Measurements from ENCODE around the gene SCRT2.
"Not testable (repeated sequence)": the region's sequence is repeated elsewhere in the genome, so short reads cannot be mapped to it uniquely, and the experiment has no call there.

SCRT2 gene

DNA sequence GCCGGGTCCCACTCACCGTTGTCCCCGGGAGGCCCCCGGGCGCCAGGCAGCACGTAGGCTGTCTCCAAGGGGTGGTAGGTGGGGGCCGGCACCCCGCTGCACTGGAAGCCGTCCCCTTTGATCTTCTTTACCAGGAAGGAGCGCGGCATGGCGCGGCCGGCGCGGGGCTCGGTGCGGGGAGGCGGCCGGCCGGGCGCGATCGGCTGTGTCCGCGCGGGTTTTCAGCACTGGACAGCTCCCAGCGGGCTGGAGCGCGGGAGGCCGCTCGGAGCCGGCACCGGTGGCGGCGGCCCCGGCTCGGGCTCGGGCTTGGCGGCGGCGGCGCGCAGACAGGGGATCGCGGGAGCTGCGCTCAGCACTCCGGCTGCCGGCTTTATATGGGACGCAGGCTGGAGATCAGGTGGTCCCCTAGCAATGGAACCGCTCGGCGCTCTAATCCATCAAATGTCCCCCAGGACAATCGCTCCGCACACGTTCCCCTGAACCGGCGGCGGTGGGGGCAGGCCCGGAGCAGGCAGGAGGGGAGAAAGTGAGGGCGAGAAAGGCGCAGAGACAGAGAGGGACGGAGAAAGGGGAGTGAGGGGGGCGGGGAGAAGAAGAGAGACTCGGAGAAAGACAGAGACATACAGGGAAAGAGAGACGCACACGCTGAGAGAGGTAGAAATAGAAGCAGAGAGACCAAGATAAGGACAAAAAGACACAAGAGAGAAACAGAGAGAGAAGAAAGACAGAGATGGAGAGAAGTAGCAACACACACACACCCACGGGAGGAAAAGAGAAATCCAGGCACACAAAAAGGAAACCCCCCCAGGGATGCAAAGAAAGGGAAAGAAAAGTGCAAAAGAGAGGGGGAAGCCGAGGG, at the start of gene SCRT2:
SCRT2 (minus strand) TSS at position 350 of the 862 bp plus-strand sequence; CDS start at position 149, 201 bp downstream.
- H3K4me3 ChIP-seq (ENCODE audit: low read length), result peak within 1 kb of the TSS; percentile 48
- H2AFZ ChIP-seq (ENCODE audit: low read depth, low read length), result peak within 1 kb of the TSS; percentile 55
- peaks cover 45% of the 10 kb centered on the region for H3K27me3 ChIP-seq (ENCODE audit: insufficient read depth, low read length)
- peaks cover 15% of the 10 kb centered on the region for H3K4me1 ChIP-seq (ENCODE audit: insufficient read depth, low read length)
- no peaks in the 10 kb centered on the region for H3K9me3 ChIP-seq (ENCODE audit: low read length)
- no peaks in the 10 kb centered on the region for H3K36me3 ChIP-seq (ENCODE audit: insufficient read depth, low read length)

DNA sequence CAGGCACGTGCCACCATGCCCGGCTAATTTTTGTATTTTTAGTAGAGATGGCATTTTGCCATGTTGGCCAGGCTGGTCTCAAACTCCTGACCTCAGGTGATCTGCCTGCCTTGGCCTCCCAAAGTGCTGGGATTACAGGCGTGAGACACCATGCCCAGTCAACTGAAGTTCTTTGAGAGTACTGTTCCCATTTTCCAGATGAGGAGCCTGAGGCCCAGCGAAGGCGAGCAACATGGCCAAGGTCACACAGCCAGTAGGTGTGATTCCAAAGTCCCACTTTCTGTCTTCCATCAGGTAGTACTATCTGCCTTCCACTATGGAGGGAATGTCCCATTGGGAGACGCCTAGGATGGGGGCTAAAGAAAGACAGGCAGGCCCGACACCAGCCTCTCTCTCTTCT, 49.2 kb upstream of the SCRT2 start:
- not testable (repeated sequence) for H3K36me3 ChIP-seq (ENCODE audit: insufficient read depth, low read length); H3K4me1 ChIP-seq (ENCODE audit: insufficient read depth, low read length); H3K4me3 ChIP-seq (ENCODE audit: low read length); H3K9me3 ChIP-seq (ENCODE audit: low read length); H2AFZ ChIP-seq (ENCODE audit: low read depth, low read length)
- peaks cover 54% of the 10 kb centered on the region for H3K27me3 ChIP-seq (ENCODE audit: insufficient read depth, low read length)

DNA sequence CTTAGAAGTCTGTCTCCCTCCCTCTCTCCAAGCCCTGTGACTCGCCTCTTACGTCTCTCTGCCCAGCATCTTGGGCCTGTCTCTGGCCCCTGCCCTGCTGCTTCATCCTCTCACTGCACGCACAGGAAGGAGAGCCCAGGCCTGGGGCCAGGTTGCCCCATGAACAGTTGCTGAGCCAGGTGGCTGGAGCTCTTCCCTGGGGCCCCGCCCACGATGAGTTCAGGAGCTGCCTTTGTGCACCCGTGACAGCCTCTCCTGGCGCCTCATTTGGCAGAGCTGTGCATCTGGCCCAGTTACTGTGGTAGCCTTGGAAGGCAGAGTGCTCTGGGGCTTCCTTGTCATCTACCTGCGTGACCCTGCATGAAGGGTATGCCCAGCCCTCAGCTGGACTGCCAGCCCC, 48.2 kb upstream of the SCRT2 start:
- Histone ChIP-seq H3K36me3 (ENCODE audit: insufficient read depth, low read length) (no peaks in the 10 kb centered on the region), H3K27me3 (ENCODE audit: insufficient read depth, low read length) (peaks cover 50% of the 10 kb centered on the region), H3K4me1 (ENCODE audit: insufficient read depth, low read length) (no peaks in the 10 kb centered on the region), H3K9me3 (ENCODE audit: low read length) (no peaks in the 10 kb centered on the region), H2AFZ (ENCODE audit: low read depth, low read length) (no peak overlapping the region), H3K4me3 (ENCODE audit: low read length) (no peak overlapping the region)

DNA sequence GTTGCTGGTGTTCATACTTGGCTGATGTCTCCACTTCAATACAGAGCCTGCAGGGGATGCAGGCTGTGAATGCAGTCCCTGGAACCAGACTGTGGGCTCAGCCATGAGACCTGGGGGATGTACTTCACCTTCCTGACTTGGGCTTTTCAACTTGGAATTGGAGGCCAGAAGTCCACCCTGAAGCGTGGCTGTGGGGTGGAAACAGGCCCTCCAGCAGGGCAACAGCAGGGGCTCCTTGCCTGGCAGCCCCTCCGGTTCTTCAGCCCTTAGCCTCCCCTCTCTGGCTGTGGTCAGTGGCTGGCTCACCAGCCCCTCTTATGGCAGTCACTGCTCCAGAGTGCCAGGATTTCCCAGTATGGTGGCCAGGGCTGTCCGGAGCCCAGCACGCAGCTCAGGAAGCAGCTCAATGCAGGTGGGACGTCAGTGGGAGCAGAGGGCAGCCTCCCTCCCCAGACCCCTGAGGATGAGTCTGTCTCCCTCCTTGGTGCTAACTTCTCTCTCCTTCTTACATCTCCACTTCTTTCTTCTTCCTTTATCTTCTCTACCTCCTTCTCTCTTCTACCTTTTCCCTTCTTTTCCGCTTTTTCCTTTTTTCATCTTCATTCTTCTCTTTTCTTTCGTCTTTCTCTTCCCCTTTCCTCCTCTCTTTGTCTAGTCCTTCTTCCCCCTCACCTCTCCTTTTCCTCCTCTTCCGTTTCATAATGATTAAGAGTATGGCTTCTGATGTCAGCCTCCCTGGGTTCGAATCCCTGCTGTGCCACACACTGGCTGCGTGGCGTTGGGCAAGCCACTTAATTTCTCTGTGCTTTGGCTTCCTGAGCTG, 47.4 kb upstream of the SCRT2 start:
- Histone ChIP-seq H3K27me3 (ENCODE audit: insufficient read depth, low read length) (peaks cover 46% of the 10 kb centered on the region), H3K4me3 (ENCODE audit: low read length) (no peak overlapping the region), H3K36me3 (ENCODE audit: insufficient read depth, low read length) (no peaks in the 10 kb centered on the region), H3K4me1 (ENCODE audit: insufficient read depth, low read length) (no peaks in the 10 kb centered on the region), H2AFZ (ENCODE audit: low read depth, low read length) (no peak overlapping the region), H3K9me3 (ENCODE audit: low read length) (no peaks in the 10 kb centered on the region)

DNA sequence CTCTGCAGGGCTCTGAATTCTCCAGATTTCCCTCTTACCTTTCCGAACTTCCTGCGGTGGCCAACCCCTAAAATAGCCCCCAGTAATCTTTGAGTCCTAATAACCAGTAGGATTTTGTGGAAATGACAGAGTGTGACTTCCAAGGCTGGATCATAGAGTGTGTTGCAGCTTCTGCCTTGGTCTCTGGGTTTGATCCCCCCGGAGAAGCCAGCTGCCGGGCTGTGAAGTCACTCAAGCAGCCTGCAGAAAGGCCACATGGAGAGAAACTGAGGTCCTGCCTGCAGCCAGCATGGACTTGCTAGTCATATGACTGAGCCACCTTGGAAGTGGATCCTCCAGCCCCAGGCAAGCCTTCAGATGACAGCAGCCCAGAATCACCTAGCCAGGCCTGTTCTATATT, 46.3 kb upstream of the SCRT2 start:
- no peak overlapping the region for H3K4me3 ChIP-seq (ENCODE audit: low read length)
- no peaks in the 10 kb centered on the region for H3K36me3 ChIP-seq (ENCODE audit: insufficient read depth, low read length)
- H3K4me1 ChIP-seq (ENCODE audit: insufficient read depth, low read length), result no peaks in the 10 kb centered on the region
- no peak overlapping the region for H2AFZ ChIP-seq (ENCODE audit: low read depth, low read length)
- H3K27me3 ChIP-seq (ENCODE audit: insufficient read depth, low read length), result peaks cover 43% of the 10 kb centered on the region
- no peaks in the 10 kb centered on the region for H3K9me3 ChIP-seq (ENCODE audit: low read length)

DNA sequence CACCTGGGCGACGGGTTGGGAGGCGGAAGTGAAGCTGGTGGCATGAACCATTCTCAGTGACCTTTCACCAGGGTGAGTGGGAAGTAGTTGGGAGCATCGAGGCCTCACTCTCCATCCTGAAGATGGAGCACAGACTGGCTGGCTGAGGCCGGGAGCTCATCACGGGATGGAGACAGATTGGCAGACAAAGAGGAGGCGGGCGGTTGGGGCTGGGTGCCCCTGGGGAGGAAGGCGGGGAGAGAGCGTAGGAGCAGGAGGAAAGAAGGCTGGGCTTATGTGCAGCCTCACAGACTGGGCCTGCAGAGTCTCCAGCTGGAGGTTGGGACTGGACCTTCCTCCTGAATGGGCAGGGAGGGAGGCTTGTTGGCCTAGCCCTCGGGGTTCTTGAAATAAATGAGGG, 44.2 kb upstream of the SCRT2 start:
- Histone ChIP-seq H2AFZ (ENCODE audit: low read depth, low read length) (no peak overlapping the region), H3K9me3 (ENCODE audit: low read length) (no peaks in the 10 kb centered on the region), H3K27me3 (ENCODE audit: insufficient read depth, low read length) (peaks cover 33% of the 10 kb centered on the region), H3K36me3 (ENCODE audit: insufficient read depth, low read length) (no peaks in the 10 kb centered on the region), H3K4me1 (ENCODE audit: insufficient read depth, low read length) (no peaks in the 10 kb centered on the region), H3K4me3 (ENCODE audit: low read length) (no peak overlapping the region)

DNA sequence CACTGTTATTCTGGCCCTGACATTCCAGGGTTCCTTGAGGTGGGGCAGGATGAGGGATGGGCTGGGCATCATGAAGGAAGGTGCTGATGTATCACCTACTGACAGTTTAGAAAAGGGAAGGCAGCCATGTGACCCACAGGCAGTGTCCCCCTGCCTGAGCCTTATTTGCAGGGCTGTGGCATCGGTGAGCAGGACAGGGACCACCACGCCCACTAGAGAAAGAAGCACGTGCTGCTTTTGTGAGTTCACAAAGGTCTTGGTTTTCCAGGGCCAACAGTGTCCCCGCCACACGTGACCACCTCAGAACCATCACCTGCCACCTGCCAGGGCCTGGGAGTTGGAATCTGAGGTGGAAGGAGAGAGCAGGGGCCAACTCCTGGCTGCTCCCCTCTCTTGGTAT, 43.5 kb upstream of the SCRT2 start:
- Histone ChIP-seq H2AFZ (ENCODE audit: low read depth, low read length) (no peak overlapping the region), H3K4me1 (ENCODE audit: insufficient read depth, low read length) (no peaks in the 10 kb centered on the region), H3K4me3 (ENCODE audit: low read length) (no peak overlapping the region), H3K36me3 (ENCODE audit: insufficient read depth, low read length) (no peaks in the 10 kb centered on the region), H3K27me3 (ENCODE audit: insufficient read depth, low read length) (peaks cover 32% of the 10 kb centered on the region), H3K9me3 (ENCODE audit: low read length) (no peaks in the 10 kb centered on the region)

DNA sequence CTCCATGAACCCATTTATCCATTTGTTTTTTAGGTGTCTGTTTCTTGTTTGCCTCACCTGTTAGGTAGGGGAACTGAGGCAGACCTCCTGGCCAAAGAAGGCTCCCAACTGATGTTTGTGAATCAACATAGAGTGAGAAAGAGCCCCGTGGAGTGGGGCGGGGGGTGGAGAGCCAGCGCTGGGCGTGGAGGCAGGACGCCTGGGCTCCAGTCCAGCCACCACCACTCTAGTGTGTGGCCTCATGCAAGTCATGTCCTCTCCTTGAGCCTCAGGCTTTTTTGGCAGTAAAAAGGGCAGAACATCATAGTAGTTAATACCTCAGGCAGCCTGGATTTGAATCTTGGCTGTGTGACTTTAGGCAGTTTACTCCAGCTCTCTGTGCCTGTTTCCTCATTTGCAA, 42.2 kb upstream of the SCRT2 start:
- Histone ChIP-seq H3K4me3 (ENCODE audit: low read length) (no peak overlapping the region), H3K27me3 (ENCODE audit: insufficient read depth, low read length) (peaks cover 22% of the 10 kb centered on the region), H3K36me3 (ENCODE audit: insufficient read depth, low read length) (no peaks in the 10 kb centered on the region), H3K9me3 (ENCODE audit: low read length) (no peaks in the 10 kb centered on the region), H3K4me1 (ENCODE audit: insufficient read depth, low read length) (no peaks in the 10 kb centered on the region), H2AFZ (ENCODE audit: low read depth, low read length) (no peak overlapping the region)

DNA sequence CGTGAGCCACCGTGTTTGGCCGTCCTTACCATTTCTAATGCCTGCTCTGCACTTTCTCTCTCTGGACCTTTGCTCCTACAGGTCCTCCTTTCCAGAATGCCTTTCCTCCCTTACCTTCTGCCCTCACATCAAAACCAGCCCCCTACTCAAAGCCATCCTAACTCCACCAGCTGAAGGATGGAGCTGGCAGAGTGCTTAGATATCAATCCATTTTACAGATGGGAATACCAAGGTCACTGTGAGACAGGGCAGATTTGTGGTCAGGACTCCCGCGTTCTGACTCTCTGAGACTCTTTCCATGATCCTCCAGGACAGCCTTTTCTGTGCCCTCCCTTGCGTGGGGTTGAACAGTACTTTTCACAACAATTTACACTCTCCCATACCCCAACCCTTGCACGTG, 41.7 kb upstream of the SCRT2 start:
- peaks cover 18% of the 10 kb centered on the region for H3K27me3 ChIP-seq (ENCODE audit: insufficient read depth, low read length)
- no peaks in the 10 kb centered on the region for H3K36me3 ChIP-seq (ENCODE audit: insufficient read depth, low read length)
- no peak overlapping the region for H2AFZ ChIP-seq (ENCODE audit: low read depth, low read length)
- H3K4me3 ChIP-seq (ENCODE audit: low read length), result no peak overlapping the region
- H3K4me1 ChIP-seq (ENCODE audit: insufficient read depth, low read length), result no peaks in the 10 kb centered on the region
- no peaks in the 10 kb centered on the region for H3K9me3 ChIP-seq (ENCODE audit: low read length)

DNA sequence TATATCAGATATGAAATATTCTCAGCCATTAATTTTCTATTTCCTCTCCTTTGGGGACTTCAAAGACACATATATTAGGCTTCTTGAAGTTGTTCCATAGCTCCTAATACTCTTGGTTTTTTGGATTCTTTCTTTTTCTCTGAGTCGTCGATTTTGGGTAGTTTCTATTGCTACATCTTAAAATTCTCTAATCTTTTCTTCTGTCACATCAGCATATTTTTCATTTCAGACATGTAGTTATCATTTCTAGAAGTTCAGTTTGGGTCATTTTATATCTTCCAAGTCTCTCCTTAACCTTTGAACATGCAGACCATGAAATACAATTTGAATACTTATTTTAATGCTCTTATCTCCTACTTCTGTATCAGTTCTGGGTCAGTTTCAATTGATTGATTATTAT, 38.9 kb upstream of the SCRT2 start:
- Histone ChIP-seq H3K9me3 (ENCODE audit: low read length) (peaks cover 3% of the 10 kb centered on the region), H3K27me3 (ENCODE audit: insufficient read depth, low read length) (peaks cover 23% of the 10 kb centered on the region), H3K4me3 (ENCODE audit: low read length) (no peak overlapping the region), H3K4me1 (ENCODE audit: insufficient read depth, low read length) (no peaks in the 10 kb centered on the region), H3K36me3 (ENCODE audit: insufficient read depth, low read length) (no peaks in the 10 kb centered on the region), H2AFZ (ENCODE audit: low read depth, low read length) (no peak overlapping the region)

DNA sequence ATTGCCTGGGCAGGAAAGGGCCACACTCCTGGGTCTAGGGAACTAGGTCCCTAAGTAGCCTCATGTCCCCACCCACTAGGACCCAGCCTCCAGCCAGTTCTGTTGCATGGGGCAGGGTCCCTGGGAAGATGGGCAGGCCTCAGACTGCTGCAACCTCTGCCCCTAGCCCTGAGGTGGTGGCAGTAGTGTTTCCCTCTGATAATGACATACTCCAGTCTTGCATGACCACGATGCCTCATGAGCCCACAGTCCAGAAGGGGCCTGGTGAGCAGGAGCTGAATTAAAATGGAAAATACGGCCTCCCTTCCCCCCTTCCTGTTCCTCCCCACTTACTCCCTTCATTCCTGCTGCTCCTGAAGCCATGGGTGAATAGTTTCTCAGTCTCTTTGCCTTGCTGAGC, 36.0 kb upstream of the SCRT2 start:
- no peak overlapping the region for H2AFZ ChIP-seq (ENCODE audit: low read depth, low read length)
- H3K9me3 ChIP-seq (ENCODE audit: low read length), result peaks cover 7% of the 10 kb centered on the region
- H3K27me3 ChIP-seq (ENCODE audit: insufficient read depth, low read length), result peaks cover 31% of the 10 kb centered on the region
- no peaks in the 10 kb centered on the region for H3K4me1 ChIP-seq (ENCODE audit: insufficient read depth, low read length)
- no peaks in the 10 kb centered on the region for H3K36me3 ChIP-seq (ENCODE audit: insufficient read depth, low read length)
- H3K4me3 ChIP-seq (ENCODE audit: low read length), result no peak overlapping the region

DNA sequence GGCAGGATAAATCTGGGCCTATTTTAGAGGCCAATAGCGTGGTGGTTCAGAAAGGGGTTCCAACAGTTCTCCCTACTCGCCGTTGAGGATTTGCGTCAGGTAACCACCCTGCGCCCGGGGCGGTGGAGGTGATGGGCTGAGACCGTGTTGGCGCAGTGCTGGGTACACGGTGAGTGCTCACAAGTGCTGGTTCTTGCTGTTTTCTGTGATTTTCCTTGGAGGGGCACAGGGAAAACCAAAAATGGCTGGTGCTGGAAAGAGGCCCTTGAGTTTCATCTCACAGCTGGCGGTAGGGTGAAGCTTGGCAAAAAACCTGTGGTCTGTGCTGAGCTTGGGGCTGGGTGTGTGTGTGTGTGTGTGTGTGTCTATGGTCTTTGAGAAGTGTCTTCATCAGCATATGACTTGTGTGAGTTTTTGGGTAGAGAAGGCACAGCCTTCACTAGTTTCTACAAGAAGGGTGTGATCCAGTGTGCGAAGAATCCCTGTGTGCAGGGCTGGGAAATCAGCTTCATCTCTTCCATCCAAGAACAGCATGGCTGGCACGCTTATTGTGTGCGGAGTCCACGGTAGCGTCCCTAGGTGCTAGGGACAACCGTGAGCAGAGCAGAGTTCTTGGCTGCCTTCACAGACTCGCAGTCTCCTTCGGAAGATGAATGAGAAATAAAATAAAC, 35.3 kb upstream of the SCRT2 start:
- Histone ChIP-seq H3K4me1 (ENCODE audit: insufficient read depth, low read length) (no peaks in the 10 kb centered on the region), H3K4me3 (ENCODE audit: low read length) (no peak overlapping the region), H3K9me3 (ENCODE audit: low read length) (peaks cover 7% of the 10 kb centered on the region), H2AFZ (ENCODE audit: low read depth, low read length) (no peak overlapping the region), H3K36me3 (ENCODE audit: insufficient read depth, low read length) (no peaks in the 10 kb centered on the region), H3K27me3 (ENCODE audit: insufficient read depth, low read length) (peaks cover 30% of the 10 kb centered on the region)
